EH (cell line): Measurements from ENCODE around the gene TMEM114.

ENCODE experiments used
- DNase-seq: peaks from one replicate; pipeline ENCODE4 v3.0.0-alpha.2; 2015; ENCODE audit warnings: low read depth

The TMEM114 gene

GRCh38 chr16:8611122-8611521, 20.8 kb upstream of the TMEM114 start:
- DNase-seq, result no peak

GRCh38 chr16:8607214-8607613, 16.9 kb upstream of the TMEM114 start:
- DNase-seq, result no peak

- DNase-seq, result no peak
Measured at GRCh38 chr16:8605554-8605953, 15.2 kb upstream of the TMEM114 start.

GRCh38 chr16:8600144-8600775, 9.9 kb upstream of the TMEM114 start:
- DNase-seq, result no peak

GRCh38 chr16:8596581-8596980, 6.3 kb upstream of the TMEM114 start:
- no peak for DNase-seq

- DNase-seq, result no peak
Measured at GRCh38 chr16:8595783-8596182, 5.5 kb upstream of the TMEM114 start.

GRCh38 chr16:8594149-8594666, 3.9 kb upstream of the TMEM114 start:
- DNase-seq, result no peak

- DNase-seq, result no peak
Measured at GRCh38 chr16:8591451-8591850, 1.1 kb upstream of the TMEM114 start.

GRCh38 chr16:8590811-8591210, 500 bp upstream of the TMEM114 start:
- DNase-seq, result no peak

GRCh38 chr16:8589057-8589899, 1.0 kb downstream of the TMEM114 start:
- no peak for DNase-seq

GRCh38 chr16:8588682-8589056, 1.6 kb downstream of the TMEM114 start:
- no peak for DNase-seq

GRCh38 chr16:8587065-8587464, 3.2 kb downstream of the TMEM114 start:
- DNase-seq, result no peak

GRCh38 chr16:8585857-8586256, 4.5 kb downstream of the TMEM114 start:
- no peak for DNase-seq

GRCh38 chr16:8585041-8585440, 5.3 kb downstream of the TMEM114 start:
- DNase-seq, result no peak

GRCh38 chr16:8583732-8584131, 6.6 kb downstream of the TMEM114 start:
- DNase-seq, result no peak

GRCh38 chr16:8583199-8583598, 7.1 kb downstream of the TMEM114 start:
- peak; percentile 9 for DNase-seq

GRCh38 chr16:8581831-8582580, 8.3 kb downstream of the TMEM114 start:
- DNase-seq, result peak; percentile 19

- DNase-seq, result no peak
Measured at GRCh38 chr16:8579559-8579958, 10.8 kb downstream of the TMEM114 start.

- no peak for DNase-seq
Measured at GRCh38 chr16:8577678-8578304, 12.5 kb downstream of the TMEM114 start.

- no peak for DNase-seq
Measured at GRCh38 chr16:8576141-8577004, 13.9 kb downstream of the TMEM114 start.

- DNase-seq, result no peak
Measured at GRCh38 chr16:8575399-8575798, 14.9 kb downstream of the TMEM114 start.
